ENCODE results near the gene JSRP1.

DNA sequence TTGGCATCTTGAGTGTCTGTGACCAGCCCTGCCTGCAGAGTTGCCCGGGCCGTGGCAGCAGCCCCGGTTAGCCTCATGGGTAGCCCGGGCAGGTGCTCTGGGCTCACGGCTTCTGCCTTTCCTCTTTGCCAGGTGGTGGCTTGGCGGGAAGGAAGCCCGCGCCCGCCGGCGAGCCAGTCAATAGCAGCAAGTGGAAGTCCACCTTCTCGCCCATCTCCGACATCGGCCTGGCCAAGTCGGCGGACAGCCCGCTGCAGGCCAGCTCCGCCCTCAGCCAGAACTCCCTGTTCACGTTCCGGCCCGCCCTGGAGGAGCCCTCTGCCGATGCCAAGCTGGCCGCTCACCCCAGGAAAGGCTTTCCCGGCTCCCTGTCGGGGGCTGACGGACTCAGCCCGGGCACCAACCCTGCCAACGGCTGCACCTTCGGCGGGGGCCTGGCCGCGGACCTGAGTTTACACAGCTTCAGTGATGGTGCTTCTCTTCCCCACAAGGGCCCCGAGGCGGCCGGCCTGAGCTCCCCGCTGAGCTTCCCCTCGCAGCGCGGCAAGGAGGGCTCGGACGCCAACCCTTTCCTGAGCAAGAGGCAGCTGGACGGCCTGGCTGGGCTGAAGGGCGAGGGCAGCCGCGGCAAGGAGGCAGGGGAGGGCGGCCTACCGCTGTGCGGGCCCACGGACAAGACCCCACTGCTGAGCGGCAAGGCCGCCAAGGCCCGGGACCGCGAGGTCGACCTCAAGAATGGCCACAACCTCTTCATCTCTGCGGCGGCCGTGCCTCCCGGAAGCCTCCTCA, 30.0 kb downstream of the JSRP1 start:
- TF ChIP-seq GATAD2B (conservative IDR thresholded peaks at IDR 0.05; ENCODE audit: low read depth), result no peak
- TF ChIP-seq, protein P1, sequence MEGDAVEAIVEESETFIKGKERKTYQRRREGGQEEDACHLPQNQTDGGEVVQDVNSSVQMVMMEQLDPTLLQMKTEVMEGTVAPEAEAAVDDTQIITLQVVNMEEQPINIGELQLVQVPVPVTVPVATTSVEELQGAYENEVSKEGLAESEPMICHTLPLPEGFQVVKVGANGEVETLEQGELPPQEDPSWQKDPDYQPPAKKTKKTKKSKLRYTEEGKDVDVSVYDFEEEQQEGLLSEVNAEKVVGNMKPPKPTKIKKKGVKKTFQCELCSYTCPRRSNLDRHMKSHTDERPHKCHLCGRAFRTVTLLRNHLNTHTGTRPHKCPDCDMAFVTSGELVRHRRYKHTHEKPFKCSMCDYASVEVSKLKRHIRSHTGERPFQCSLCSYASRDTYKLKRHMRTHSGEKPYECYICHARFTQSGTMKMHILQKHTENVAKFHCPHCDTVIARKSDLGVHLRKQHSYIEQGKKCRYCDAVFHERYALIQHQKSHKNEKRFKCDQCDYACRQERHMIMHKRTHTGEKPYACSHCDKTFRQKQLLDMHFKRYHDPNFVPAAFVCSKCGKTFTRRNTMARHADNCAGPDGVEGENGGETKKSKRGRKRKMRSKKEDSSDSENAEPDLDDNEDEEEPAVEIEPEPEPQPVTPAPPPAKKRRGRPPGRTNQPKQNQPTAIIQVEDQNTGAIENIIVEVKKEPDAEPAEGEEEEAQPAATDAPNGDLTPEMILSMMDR (IDR thresholded peaks at IDR 0.05 in 2 of 3, conservative IDR thresholded peaks at IDR 0.05 in 1 of 3; ENCODE audit: control insufficient read depth in 2 of 3, extremely low read depth in 1 of 3, insufficient read depth in 1 of 3, low read depth in 3 of 3, low read length in 3 of 3), result no peak

Data from GM12878 (cell line).